ENCODE measurements around the gene NSF.
"Not testable (repeated sequence)": the region's sequence is repeated elsewhere in the genome, so short reads cannot be mapped to it uniquely, and the experiment has no call there.

NSF gene

DNA sequence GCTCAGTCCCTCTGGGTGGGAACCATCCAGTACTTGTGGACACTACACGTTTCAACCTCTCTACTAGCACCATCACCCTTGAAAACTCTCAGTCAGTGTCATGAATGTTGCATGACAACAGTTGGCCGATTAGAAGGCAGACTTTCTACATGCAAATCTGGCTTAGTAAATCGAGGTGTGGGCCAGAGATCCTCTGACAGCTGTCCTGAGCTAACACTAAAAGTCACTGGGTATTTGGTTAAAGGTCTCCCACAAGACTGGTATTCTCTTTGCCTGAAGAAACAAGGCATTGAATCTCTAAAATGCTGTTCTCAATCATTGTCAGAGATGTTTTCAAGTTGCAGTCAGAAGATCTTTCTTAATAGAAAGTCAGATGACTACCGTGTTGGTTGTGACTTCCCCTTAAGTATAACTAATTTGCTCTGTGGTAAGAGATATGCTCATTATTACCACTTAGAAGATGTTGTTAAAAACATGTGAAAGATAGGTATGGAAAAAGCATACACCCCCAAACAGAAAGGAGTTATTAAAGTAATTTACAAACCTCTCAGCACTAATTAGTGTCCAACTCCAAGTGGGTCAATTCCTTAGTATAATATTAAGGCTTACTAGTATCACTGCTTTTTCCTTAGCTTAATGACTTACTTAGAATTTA, 165.7 kb downstream of the NSF start:
- no peak for DNase-seq (ENCODE audit: low spot score)

DNA sequence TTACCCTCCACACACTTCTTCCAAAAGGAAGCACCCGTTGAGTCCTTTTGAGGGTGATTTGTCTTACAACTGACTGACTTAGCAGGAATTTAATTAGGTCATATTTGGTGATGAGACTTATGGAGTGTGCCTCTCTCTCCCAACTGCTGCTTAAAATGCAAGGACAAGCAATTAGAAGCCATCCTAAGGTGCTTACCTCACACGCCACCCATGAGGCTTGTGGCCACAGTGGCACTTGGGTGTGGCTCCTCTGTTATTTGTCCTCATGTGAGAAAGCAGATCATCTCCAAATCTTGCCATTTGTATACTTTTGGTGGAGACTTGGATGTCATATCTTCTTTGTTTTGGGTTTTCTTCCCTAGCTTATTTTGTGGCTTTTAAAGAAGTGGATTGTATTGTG, 166.4 kb downstream of the NSF start:
- no peak for DNase-seq (ENCODE audit: low spot score)

DNA sequence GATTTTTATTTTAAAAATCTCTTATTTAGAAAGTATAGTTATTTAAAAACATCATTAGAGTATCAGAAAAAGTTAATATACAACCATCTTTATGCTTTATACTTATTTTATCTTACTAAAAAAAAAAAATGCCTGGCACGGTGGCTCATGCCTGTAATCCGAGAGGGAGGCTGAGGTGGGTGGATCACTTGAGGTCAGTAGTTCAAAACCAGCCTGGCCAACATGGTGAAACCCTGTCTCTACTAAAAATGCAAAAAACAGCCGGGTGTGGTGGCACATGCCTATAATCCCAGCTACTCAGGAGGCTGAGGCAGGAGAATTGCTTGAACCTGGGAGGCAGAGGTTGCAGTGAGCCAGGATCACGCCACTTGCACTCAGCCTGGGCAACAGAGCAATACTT, 167.1 kb downstream of the NSF start:
- not testable (repeated sequence) for DNase-seq (ENCODE audit: low spot score)

DNA sequence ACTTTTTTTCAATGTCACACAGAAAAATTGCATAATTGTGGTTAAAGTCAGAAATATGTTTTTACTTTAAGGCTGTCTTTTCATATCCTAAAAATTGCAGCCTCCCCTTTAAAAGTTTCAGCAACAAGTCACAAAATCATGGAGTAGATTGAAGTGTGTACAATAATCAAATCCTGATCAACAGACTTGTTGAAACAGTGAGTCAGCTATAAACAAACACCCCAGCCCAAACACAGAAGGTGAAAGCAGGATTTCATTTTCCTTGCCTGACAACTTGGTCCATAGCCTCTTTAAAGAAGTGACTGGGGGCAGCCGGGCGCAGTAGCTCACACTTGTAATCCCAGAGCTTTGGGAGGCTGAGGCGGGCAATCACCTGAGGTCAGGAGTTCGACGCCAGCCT, 168.1 kb downstream of the NSF start:
- no peak for DNase-seq (ENCODE audit: low spot score)

DNA sequence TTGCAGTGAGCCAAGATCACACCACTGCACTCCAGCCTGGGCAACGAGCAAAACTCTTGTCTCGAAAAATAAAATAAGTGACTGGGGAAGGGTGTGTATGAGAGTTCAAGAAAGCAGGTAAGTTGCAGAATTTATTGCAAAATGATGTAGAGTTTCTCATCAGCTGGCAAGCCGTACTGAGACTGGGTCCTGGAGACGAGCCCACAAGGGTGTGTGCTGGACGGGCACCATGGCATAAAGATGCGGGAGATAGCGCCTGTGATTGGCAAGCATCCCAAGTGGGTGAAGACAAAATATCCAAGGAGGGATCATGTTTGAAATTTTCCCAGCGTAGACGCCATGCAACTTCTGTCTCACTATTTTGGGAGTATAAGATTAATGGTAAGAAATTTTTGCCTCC, 168.7 kb downstream of the NSF start:
- DNase-seq (ENCODE audit: low spot score) = no peak

DNA sequence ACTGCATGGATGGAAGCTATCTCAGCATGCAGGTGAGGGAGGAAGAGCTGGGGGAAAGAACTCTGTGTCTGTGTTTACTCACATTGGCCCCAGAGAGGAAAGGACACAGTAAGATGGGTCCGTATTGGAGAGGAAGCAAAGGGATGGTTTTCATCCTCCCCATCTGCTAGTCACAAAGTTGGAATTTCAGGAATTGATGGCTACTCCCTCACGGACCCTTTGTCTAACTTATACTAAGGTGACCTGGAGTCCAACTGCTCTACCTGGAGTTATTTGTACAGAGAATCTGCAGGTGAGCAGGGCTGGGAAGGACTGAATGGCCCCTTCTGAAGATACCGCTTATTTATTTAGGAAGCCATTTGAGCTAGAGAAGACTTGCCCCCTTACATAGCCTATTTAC, 172.9 kb downstream of the NSF start:
- no peak for DNase-seq (ENCODE audit: low spot score)

DNA sequence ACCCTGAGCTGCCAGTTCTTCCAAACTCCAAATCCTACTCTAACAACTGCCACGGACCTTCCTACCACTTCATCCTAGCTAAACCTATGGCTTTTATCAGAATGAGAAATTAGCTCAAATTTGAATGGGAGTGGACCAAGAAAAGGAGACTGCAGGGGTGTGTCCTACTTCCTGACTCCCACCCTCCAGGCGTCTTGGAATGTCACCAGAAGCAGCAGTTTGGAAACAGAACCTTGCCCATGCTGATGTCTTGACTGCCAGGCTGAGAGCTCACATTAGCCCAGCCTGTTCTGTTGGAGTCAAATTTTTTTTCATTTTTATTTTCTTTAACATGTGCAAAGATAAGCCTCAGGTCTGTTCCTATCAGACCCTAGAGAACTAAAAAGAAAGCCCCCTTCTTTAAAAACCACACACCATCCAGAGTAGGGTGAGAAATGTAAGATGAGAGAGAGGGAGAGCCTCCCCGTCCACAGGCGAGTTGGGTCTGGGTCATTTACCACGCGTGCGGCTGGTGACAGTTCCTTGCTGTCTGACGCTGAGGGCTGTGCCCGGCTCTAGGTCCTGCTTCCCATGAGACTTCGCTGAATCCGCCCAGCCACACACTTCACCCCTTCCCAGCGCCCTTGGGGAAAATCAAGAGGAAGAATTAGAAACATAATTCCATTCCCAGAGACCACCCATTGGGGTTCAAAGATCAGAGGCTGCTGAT, 173.7 kb downstream of the NSF start:
- peak; percentile 7 for DNase-seq (ENCODE audit: low spot score)

DNA sequence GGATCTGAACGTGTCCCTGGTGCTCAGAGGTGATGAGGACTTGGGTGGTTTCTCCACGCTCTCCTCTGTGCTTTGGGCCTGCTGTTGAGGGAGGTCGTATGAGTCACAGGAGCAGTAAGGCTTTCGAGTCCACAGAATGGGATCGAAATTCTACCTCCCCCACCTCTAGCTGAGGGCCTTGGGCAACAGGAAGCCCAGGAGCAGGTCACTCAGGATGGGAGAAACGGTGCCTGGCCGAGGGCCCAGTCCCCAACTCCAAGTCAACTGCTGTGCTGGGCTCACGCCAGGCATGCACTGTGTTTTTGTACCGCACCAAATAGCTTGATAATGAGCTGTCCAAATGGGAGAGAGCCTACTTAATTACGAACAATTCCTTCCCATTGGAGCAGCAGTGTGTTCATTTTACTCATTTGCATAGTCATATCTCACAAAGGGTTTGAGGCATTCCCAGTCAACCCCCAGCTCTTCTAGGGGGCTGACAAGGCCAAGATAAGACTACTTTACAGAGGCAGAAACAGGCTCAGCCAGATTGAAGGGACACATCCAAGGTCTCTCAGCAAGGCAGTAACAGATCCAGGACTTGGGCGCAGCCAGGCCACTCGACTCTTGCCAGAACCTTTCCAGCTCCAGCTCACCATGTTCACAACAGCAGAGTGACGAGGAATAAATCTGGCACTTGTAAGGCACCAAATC, 174.4 kb downstream of the NSF start:
- DNase-seq (ENCODE audit: low spot score) = peak; percentile 85

DNA sequence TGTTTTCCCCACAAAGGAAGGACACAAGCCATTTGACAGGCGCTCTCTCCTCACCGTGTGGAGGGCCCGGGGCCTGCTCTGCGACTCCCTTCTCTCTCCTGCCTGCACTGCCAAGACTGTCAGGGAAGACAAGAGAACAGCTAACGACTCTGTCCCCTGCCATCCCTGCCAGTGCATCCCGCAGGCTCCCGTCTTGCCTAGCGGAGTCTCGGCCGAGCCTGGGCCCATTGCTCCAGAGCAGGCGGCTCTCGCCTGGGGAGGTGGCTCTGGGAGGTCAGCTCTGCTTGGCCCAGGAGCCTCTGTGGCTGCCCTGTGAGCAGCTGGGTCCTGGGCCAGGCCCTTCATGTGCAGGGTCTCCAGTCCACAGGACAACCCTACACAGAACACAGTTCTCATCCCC, 175.0 kb downstream of the NSF start:
- DNase-seq (ENCODE audit: low spot score) = no peak

DNA sequence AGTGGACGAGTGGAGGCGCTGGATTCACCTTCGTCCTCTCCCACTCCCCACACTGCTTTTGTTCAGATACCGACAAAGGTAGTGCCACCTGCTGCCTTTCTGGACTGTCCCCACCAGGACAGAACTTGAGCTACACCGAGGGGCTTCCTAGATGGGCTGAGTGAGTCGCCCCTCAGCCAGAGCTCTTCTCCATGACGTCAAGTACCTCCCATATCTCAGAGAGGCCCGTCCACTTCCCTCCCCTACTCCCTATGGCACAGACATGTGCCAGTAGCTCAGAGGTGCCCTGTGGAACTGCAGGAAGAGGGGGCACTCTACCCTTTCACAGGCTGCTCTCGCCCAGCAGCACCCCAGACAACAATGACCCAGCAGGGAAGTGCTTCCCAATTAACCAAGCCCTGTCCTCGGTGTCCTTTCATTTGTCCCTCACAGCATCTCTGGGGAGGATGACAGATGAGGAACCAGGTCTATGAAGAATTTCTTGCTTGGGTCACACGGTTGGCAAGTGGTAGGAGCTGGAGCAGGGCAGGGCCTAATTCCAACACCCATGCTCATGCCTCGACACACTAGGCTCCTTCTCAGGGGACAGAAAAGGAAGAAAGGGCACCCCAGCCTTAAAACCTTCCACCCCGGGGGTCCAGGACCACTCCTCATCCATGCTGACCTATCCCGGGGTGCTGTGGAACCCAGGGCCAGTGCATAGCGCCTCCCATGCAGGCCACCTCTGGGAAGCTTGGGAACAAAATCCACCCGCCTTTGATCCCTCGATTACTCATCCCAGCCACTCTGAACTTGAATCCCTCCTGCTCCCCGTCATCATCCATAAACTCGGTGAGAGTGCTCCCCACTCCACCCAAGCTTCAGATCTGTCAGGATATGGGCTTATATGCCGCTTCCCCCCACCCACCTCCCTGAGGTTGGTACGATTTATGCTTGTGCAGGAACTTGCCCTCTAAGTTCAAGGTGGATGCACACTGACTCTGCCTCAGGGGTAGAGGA, 176.3 kb downstream of the NSF start:
- DNase-seq (ENCODE audit: low spot score) = peak; percentile 7

DNA sequence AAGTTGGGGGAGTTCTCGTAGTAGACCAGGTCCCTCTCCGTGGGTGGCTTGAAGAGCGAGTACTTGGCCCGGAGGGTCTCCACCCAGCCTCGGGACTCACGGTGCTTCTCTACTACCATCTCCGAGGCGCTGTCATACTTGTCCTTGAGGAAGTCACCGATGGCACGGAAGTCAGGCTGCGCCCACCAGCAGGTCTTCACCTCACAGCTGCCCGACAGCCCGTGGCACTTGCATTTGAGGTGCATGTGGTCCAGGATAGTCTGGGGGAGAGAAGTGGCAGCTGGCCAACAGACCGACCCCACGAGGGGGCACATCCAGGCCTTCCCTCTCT, 178.0 kb downstream of the NSF start:
- no peak for DNase-seq (ENCODE audit: low spot score)

DNA sequence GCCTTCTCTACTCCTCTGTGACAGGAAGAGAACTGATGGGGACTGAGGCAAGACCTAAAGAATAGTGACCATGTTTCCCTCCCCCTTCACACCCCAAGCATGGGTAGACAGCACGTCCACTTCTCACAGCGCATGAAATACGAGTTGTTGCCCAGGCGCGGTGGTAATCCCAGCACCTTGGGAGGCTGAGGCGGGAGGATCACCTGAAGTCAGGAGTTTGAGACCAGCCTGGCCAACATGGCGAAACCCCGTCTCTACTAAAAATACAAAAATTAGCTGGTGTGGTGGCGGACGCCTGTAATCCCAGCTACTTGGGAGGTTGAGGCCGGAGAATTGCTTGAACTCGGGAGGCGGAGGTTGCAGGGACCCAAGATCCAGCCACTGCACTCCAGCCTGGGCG, 178.4 kb downstream of the NSF start:
- DNase-seq (ENCODE audit: low spot score) = not testable (repeated sequence)

DNA sequence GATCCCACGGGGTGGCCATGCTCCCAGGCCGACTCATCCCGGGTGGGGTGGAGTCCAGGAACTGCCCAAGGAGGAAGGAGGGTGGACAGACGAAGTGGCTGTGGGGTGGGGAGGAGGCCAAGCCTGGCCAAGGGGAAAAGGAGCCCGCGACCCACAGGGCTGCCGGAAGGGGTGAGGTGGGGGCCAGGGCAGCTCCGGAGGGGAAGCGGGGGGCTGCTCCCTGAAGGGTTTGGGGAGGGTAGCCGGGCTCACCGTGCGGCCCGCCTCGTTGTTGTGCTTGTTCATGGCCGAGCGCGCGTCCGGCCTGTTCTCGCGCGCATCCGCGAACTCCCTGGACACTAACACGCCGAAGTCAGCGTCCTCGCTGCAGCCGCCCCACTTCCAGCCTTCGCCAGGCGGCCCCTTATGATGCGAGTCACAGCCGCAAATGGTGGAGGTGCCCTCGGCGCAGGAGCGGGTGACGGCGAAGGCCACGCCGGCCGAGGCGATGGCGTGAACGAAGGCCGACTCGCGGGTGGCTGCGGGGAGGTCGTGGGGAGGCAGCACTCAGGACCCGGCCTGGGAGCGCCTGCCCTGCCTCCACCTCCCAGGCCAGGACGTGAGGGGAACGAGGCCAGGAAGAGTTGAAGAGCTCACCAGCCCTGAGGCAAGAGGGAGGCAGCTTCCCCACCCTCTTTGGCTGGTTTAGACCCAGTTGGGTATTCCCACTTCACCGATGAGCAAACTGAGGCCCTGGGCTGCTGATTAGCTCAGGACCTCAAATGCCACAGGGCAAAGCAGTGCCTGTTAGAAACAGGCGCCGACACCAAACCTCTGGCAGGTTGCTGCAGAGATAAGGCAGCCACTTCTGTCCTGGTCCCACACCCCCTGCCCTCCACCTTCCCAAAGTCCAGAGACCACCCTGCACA, 179.3 kb downstream of the NSF start:
- no peak for DNase-seq (ENCODE audit: low spot score)

DNA sequence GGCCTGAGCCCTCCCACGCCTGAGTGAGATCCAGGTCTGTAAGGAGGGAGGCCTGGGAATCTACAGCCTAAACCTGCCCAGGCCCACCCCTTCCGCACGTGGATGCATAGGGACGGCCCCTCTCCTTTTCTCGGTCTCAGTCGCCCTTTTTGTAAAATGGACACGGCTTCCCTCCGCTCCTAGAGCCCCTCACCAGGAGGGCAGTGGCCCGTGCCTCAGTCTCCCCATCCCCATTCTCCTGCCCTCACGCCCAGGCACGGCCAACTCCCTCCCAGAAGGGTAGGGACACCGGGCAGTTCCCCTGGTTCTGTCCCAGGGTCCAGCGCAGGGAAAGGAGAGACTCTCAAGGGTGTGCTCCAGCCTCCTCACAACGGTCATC, 180.0 kb downstream of the NSF start:
- no peak for DNase-seq (ENCODE audit: low spot score)

DNA sequence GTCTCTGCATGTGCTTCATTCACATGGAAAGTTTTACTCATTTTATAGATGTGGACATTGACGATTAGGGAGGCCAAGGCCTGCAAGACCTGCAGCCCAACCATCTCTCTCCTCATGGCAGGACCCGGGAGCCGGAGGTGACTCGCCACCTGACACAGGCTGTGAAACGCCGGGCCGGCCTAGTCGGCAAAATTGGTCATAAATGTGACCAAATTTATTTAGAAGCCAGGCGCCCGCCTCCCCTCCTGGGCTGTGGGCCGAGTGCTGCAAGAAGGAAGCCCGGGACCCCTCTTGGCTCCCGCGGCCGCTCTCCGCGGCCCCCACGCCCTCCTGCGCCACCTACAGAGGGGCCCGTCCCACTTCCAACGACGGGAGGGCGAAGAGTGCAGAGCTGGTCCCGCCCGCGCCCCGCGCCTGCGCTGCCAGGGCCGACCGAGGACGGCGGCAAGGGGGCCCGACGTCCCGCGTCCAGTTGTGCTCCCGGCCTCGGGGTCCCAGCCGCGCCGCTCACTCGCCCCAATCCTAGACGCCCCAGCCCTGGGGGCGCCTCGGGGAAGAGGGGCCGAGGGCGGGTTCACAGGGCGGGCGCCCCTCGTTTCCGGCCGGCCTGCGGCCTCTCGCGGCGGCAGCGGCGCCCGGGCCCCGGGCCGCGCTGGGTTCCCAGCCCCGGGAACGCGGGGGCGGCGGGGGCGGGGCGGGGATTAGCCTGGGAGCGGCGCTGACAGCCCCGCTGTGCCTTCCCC, 180.5 kb downstream of the NSF start:
- peak; percentile 72 for DNase-seq (ENCODE audit: low spot score)

DNA sequence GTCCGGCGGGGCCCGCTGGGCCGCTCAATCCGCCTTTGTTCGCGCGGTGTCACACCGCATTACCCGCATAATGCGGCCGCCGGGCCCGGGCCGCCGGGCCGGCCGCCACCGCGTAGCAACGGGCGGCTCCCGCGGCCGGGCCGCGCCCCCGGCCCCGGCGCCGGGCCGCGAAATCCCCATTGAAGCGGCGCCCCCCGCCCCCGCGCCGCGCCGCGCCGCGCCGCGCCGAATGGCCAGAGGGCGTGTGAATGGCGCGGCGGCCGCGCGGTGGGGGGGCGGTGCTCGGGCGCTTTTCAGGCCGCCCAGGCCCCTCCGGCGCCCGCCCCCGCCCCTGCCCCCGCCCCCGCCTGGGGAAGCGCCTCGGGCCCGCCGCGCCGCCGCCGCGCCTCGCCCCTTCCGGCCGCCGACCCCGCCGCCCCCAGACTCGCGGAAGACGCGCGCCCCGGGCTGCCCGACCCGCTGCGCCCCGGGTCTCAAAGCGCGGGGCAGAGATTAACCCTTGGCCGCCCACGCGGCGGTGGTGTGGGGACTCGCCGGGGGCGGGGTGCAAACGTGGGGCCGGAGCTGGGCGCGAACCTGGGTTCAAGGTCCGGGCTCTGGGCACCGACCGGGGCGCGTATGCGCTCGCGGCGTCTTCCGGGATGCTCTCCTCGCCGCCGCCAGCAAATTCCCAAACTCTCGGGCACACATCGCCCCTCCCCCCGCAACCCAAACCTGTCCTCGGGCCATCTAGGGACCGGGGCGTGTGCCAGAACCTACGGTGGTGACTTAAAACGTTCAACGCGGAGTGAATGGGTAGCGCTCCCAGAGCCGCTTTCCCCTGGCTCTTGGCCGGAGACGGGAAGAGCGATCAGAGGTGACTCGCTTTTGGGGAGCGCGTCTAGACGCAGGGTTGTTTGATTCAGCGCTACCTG, 181.3 kb downstream of the NSF start:
- DNase-seq (ENCODE audit: low spot score) = peak; percentile 47

DNA sequence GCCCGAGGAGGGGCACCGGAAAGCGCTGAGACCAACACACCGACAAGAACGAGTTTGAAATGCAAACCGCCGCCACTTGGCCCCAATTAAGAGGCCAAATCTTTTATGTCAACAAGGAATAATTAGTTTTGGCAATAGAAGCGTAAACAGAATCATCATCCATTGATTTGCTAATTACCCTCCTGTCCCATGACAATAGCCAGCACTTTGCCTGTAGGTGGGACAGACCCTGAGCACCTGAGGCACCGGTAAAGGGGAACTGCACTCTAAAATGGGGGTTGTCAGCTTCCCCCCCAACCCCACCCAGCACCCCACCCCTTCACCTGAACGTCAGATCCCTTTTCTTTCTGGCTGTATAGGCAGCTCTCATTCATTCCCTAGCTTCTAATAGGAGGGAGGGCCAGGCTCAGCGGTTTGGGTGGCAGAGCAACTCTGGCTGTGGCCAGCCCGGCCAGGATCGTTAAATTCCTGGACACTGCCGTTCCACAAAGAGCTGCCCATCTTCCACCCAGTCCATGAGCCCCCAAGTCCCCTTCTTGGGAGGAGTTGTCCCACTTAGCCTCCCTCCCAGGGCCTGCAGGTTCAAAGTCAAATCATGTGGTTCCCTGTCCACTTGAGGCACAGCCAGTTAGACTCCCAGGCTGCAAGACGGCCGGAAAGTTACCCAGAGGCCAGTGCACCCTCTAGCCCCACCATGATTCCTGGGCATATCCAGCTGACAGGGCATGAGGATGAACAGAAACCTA, 182.2 kb downstream of the NSF start:
- no peak for DNase-seq (ENCODE audit: low spot score)

DNA sequence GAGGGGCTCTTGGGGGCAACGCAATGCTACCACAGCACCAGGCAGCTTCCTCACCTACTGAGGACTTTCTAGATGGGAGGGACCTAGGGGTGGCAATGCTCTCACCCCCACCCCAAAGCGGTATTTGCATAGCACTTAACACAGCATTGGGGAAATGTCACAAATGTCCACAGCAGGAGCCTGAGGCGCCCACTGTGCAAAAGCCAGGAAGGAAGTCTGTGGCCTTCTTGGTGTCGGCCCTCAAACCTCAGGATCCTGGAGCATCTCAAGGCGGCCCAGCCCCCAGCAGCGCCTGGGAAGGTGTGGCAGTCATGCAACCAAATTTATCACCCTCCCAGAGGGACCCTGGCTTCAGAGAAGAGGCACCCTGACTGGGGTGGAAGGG, 182.7 kb downstream of the NSF start:
- no peak for DNase-seq (ENCODE audit: low spot score)

DNA sequence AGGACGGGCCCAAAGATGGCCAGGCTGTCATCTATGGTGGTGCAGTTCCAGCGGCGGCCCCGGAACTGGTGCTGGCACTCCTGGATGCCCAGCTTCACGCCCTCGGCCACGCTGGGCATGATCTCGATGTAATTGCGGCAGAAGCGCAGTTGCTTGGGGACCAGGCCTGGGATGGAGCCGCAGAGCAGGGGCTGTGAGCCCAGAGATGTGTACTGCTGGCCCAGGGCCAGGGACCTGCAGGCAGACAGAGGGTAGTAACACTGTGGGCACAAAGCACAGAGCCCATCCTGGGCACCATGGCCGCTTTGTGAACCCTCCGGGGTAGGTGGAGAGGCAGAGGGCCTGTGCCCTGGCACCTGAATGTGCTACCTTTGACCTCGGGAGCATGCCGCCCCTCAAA, 183.2 kb downstream of the NSF start:
- DNase-seq (ENCODE audit: low spot score) = no peak
